Parathyroid adenoma (tissue), 2 donors: ENCODE data around the gene GPR162.

Source experiments
- H2AFZ ChIP-seq: fragments of 300-600 bp; sonication (generic); one replicate; pipeline ENCODE4 v1.7.0; 2017; ENCODE audit warnings: antibody characterized with exemption, mild to moderate bottlenecking
- H3K27ac ChIP-seq: fragments of 300-600 bp; sonication (generic); one replicate; pipeline ENCODE4 v1.7.0; 2017
- H3K27me3 ChIP-seq: fragments of 300-600 bp; sonication (generic); one replicate; pipeline ENCODE4 v1.7.0; 2017; ENCODE audit warnings: low read length; ENCODE audit not compliant: control insufficient read depth, insufficient read depth
- H3K36me3 ChIP-seq: fragments of 300-600 bp; sonication (generic); one replicate; pipeline ENCODE4 v1.7.0; 2017; ENCODE audit warnings: low read length; ENCODE audit not compliant: control insufficient read depth, insufficient read depth
- H3K4me1 ChIP-seq: fragments of 300-600 bp; sonication (generic); one replicate; pipeline ENCODE4 v1.7.0; 2017; ENCODE audit warnings: control low read depth
- H3K4me2 ChIP-seq: fragments of 300-600 bp; sonication (generic); one replicate; pipeline ENCODE4 v1.7.0; 2017; ENCODE audit warnings: low read length
- H3K4me3 ChIP-seq: fragments of 300-600 bp; sonication (generic); one replicate; pipeline ENCODE4 v1.7.0; 2017; ENCODE audit warnings: low read depth, low read length
- H3K79me2 ChIP-seq: fragments of 300-600 bp; sonication (generic); one replicate; pipeline ENCODE4 v1.7.0; 2017; ENCODE audit warnings: control low read depth
- H3K9ac ChIP-seq: fragments of 300-600 bp; sonication (generic); one replicate; pipeline ENCODE4 v1.7.0; 2017; ENCODE audit warnings: mild to moderate bottlenecking
- H3K9me3 ChIP-seq: fragments of 300-600 bp; sonication (generic); one replicate; pipeline ENCODE4 v1.7.0; 2017; ENCODE audit warnings: low read length; ENCODE audit not compliant: control insufficient read depth
- CTCF ChIP-seq: fragments of 300-600 bp; sonication (generic); IDR thresholded peaks from one replicate; pipeline ENCODE4 v1.7.0; 2017; ENCODE audit warnings: antibody characterized with exemption, mild to moderate bottlenecking
- donor health status: primary hyperparathyroidism.

The GPR162 gene

DNA sequence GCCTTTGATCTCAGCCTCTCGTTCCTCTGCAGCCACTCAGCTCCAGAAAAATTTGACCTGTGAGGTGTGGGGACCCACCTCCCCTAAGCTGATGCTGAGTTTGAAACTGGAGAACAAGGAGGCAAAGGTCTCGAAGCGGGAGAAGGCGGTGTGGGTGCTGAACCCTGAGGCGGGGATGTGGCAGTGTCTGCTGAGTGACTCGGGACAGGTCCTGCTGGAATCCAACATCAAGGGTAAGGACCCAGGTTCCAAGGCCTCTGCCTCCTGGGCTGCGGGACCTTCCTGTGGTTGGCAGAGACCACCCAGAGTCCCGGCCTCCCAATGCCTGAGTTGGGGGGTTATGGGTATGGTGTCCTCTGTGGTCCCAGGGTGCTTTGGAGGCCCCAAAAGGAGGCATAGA is 4.5 kb upstream of the GPR162 start:
- H3K36me3 ChIP-seq: no peaks in the 10 kb centered on the region
- no peak overlapping the region for H3K9ac ChIP-seq
- H3K4me2 ChIP-seq: no peak overlapping the region
- H2AFZ ChIP-seq: no peak overlapping the region
- no peak overlapping the region for H3K27ac ChIP-seq
- H3K79me2 ChIP-seq: no peaks in the 10 kb centered on the region
- H3K9me3 ChIP-seq: no peaks in the 10 kb centered on the region
- TF ChIP-seq CTCF: no peak
- peaks cover 1% of the 10 kb centered on the region for H3K4me1 ChIP-seq
- H3K27me3 ChIP-seq: no peaks in the 10 kb centered on the region
- H3K4me3 ChIP-seq: no peak overlapping the region

- Histone ChIP-seq H3K27me3 (no peaks in the 10 kb centered on the region), H3K4me1 (peaks cover 3% of the 10 kb centered on the region), H3K9me3 (no peaks in the 10 kb centered on the region), H3K36me3 (no peaks in the 10 kb centered on the region), H2AFZ (no peak overlapping the region), H3K27ac (no peak overlapping the region), H3K9ac (no peak overlapping the region), H3K79me2 (no peaks in the 10 kb centered on the region), H3K4me2 (no peak overlapping the region), H3K4me3 (no peak overlapping the region)
- TF ChIP-seq CTCF: no peak
Measured at GRCh38 chr12:6817662-6818157, 3.9 kb upstream of the GPR162 start.

GRCh38 chr12:6818222-6818621 is 3.4 kb upstream of the GPR162 start:
- H3K4me3 ChIP-seq: no peak overlapping the region
- no peaks in the 10 kb centered on the region for H3K79me2 ChIP-seq
- TF ChIP-seq CTCF: no peak
- H3K4me1 ChIP-seq: peaks cover 6% of the 10 kb centered on the region
- no peak overlapping the region for H3K27ac ChIP-seq
- no peaks in the 10 kb centered on the region for H3K9me3 ChIP-seq
- H3K4me2 ChIP-seq: no peak overlapping the region
- no peaks in the 10 kb centered on the region for H3K36me3 ChIP-seq
- H3K9ac ChIP-seq: no peak overlapping the region
- no peaks in the 10 kb centered on the region for H3K27me3 ChIP-seq
- no peak overlapping the region for H2AFZ ChIP-seq

DNA sequence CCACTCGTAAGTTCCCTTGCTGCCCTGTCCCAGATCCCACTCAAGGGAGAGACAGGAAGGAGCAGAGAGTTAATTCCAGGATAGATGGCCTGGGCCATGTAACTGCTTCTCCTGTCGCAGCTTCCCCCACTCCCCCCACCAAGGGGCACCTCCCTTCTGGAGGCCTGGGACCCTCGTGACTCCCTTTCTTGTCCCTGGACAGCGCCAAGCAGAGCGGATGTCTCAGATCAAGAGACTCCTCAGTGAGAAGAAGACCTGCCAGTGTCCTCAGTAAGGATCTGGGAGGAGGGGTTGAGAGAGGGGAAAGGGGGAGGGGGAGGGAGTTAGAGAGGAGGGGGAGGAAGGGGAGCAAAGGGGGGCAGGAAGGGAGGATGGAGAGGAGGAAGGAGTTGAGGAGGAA is 3.0 kb upstream of the GPR162 start:
- Histone ChIP-seq H3K36me3 (no peaks in the 10 kb centered on the region), H3K4me1 (peaks cover 6% of the 10 kb centered on the region), H3K9ac (no peak overlapping the region)

More for the DNA sequence above, 3.0 kb upstream of the GPR162 start:
- Histone ChIP-seq H2AFZ (no peak overlapping the region), H3K27ac (no peak overlapping the region), H3K79me2 (no peaks in the 10 kb centered on the region), H3K4me2 (no peak overlapping the region), H3K27me3 (no peaks in the 10 kb centered on the region), H3K4me3 (no peak overlapping the region), H3K9me3 (no peaks in the 10 kb centered on the region)
- no peak for TF ChIP-seq CTCF
